Osteoblast (primary cell): ENCODE data around the gene SCG2. TPM values are rescaled to one million over a fixed set of nuclear protein-coding genes. Genes with fewer than 3 reads are reported as not detected.

Experiments
- DNase-seq: peaks from one replicate; pipeline ENCODE4 v3.0.0; 2011; ENCODE audit warnings: low spot score, mixed read lengths; ENCODE audit not compliant: insufficient read length; ENCODE audit errors: missing footprints
- H2AFZ ChIP-seq: 2 replicates; pipeline ENCODE4 v1.6.0; 2011; ENCODE audit warnings: mild to moderate bottlenecking, low read length
- H3K27ac ChIP-seq: 2 replicates; pipeline ENCODE4 v1.5.1; 2011; ENCODE audit warnings: mild to moderate bottlenecking, low read depth, low read length, moderate library complexity
- H3K27me3 ChIP-seq: 2 replicates; pipeline ENCODE4 v1.6.0; 2012; ENCODE audit warnings: mild to moderate bottlenecking, control low read depth, inconsistent platforms, low read length, moderate library complexity; ENCODE audit not compliant: insufficient read depth
- H3K36me3 ChIP-seq: 2 replicates; pipeline ENCODE4 v1.5.1; 2011; ENCODE audit warnings: mild to moderate bottlenecking, low read length, control low read depth, moderate library complexity; ENCODE audit not compliant: insufficient read depth
- H3K4me1 ChIP-seq: 2 replicates; pipeline ENCODE4 v1.5.1; 2011; ENCODE audit warnings: mild to moderate bottlenecking, low read length, control low read depth, moderate library complexity; ENCODE audit not compliant: insufficient read depth
- H3K4me2 ChIP-seq: 2 replicates; pipeline ENCODE4 v1.6.0; 2011; ENCODE audit warnings: mild to moderate bottlenecking, low read length; ENCODE audit not compliant: insufficient read depth
- H3K4me3 ChIP-seq: fragments of 200-600 bp; sonication (generic); 3 replicates; pipeline ENCODE4 v1.5.1; 2012; ENCODE audit warnings: mild to moderate bottlenecking, low read length, inconsistent platforms; ENCODE audit not compliant: insufficient read depth
- H3K79me2 ChIP-seq: 2 replicates; pipeline ENCODE4 v1.6.0; 2012; ENCODE audit warnings: mild to moderate bottlenecking, low read length, control low read depth, inconsistent platforms; ENCODE audit not compliant: insufficient read depth
- H3K9me3 ChIP-seq: 2 replicates; pipeline ENCODE4 v1.5.1; 2011; ENCODE audit warnings: low read depth, low read length, control low read depth
- H4K20me1 ChIP-seq: 2 replicates; pipeline ENCODE4 v1.6.0; 2012; ENCODE audit warnings: mild to moderate bottlenecking, low read length, control low read depth; ENCODE audit not compliant: insufficient read depth
- total RNA-seq: library from RNA; depleted of rRNA; stranded (reverse); fragments of >200 nt; gene quantifications from 2 replicates; pipeline ENCODE4 v1.2.3, GENCODE V29; 2012
- TF ChIP-seq, protein P1 (sequence below): IDR thresholded peaks from 2 replicates; pipeline ENCODE4 v1.5.1; 2011; ENCODE audit warnings: mild to moderate bottlenecking, low read depth, low read length, moderate library complexity; ENCODE audit errors: extremely low read depth

SCG2 gene
- total RNA-seq, 1 donor = 2.2 TPM

DNA sequence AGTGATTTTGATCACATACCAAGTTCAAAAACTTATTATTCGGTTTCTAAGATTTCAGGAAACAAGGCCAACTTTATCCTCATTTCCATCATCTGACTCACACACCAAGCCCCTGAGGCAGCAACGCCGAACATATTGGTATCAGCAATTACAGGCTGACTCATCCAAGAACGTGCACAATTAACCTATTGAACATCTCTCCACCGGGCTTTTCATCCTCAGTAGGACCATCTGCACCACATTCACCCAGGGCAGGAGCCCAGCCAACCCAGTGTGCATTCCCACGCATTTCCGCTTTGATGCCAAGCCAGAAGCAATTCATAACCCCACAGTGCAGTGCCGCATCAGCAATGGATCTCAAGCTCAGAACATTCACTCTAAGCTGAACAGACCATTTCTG is 52.9 kb downstream of the SCG2 start:
- no peaks in the 10 kb centered on the region for H3K79me2 ChIP-seq
- H3K4me3 ChIP-seq = no peak overlapping the region
- H3K9me3 ChIP-seq = no peaks in the 10 kb centered on the region
- no peaks in the 10 kb centered on the region for H4K20me1 ChIP-seq
- peaks cover 8% of the 10 kb centered on the region for H3K4me1 ChIP-seq
- no peak overlapping the region for H3K27ac ChIP-seq
- TF ChIP-seq, protein P1, sequence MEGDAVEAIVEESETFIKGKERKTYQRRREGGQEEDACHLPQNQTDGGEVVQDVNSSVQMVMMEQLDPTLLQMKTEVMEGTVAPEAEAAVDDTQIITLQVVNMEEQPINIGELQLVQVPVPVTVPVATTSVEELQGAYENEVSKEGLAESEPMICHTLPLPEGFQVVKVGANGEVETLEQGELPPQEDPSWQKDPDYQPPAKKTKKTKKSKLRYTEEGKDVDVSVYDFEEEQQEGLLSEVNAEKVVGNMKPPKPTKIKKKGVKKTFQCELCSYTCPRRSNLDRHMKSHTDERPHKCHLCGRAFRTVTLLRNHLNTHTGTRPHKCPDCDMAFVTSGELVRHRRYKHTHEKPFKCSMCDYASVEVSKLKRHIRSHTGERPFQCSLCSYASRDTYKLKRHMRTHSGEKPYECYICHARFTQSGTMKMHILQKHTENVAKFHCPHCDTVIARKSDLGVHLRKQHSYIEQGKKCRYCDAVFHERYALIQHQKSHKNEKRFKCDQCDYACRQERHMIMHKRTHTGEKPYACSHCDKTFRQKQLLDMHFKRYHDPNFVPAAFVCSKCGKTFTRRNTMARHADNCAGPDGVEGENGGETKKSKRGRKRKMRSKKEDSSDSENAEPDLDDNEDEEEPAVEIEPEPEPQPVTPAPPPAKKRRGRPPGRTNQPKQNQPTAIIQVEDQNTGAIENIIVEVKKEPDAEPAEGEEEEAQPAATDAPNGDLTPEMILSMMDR = no peak
- peaks cover 4% of the 10 kb centered on the region for H3K27me3 ChIP-seq
- no peaks in the 10 kb centered on the region for H3K36me3 ChIP-seq
- H2AFZ ChIP-seq = no peak overlapping the region
- peak; percentile 30 for DNase-seq
- peak overlapping the region; percentile 28 for H3K4me2 ChIP-seq

DNA sequence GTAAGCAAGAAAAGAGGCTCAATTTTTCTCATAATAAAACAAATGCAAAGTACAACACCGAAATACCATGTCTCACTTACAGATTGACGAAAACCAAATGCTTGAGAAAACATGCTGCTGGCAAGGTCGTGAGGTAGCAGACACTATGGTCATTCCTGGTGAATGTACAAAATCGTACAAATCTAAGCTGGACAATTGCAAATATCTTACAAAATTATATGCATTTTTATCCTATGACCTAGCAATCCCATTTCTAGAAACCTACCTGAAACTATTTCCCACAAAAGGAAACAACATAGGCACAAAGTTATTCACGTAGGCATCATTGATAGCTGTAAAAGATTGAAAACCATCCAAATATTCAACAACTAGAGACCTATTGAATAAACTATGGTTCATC is 54.0 kb downstream of the SCG2 start:
- H3K27ac ChIP-seq = no peak overlapping the region
- H3K4me1 ChIP-seq = peaks cover 8% of the 10 kb centered on the region
- H2AFZ ChIP-seq = no peak overlapping the region
- no peak for DNase-seq
- H3K9me3 ChIP-seq = no peaks in the 10 kb centered on the region
- TF ChIP-seq, protein P1 = no peak
- no peaks in the 10 kb centered on the region for H3K36me3 ChIP-seq
- H3K79me2 ChIP-seq = no peaks in the 10 kb centered on the region
- peaks cover 4% of the 10 kb centered on the region for H3K27me3 ChIP-seq
- no peak overlapping the region for H3K4me3 ChIP-seq
- no peaks in the 10 kb centered on the region for H4K20me1 ChIP-seq
- no peak overlapping the region for H3K4me2 ChIP-seq

Other genes starting within 250 kb of the SCG2 start
- 2.2 and 2.7 TPM in 2 replicates for gene AP1S3, start 235.2 kb upstream of the SCG2 start, total RNA-seq